ENCODE results near the gene DAO. TPM values are rescaled to one million over a fixed set of nuclear protein-coding genes. Genes with fewer than 3 reads are reported as not detected.
"Not testable (repeated sequence)": the region's sequence is repeated elsewhere in the genome, so short reads cannot be mapped to it uniquely, and the experiment has no call there.

Gene DAO
- total RNA-seq, 1 experiment from 2014 or later: not detected

DNA sequence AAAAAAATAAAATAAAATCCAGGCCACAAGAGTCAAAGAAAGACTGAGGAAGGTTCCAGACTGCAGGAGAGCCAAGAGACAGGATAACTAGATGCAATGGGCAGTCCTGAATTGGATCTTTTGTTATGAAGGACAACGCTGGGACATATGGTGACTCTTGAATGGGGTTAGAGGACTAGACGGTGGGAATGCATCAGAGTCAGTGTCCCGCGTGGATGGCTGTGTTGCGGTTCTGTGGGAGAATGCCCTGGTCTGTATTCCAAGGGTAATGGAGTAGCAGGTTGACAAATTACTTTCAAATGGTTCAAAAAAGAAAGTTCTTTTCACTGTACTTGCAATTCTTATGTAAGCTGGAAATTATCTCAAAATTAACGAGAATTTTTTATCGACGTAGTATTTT lies 42.7 kb upstream of the DAO start:
- Histone ChIP-seq H3K79me2 (ENCODE audit: low read length) (no peaks in the 10 kb centered on the region), H3K4me3 (ENCODE audit: low read length) (no peak overlapping the region), H3K9me2 (replicated peaks; ENCODE audit: insufficient read depth, low read length) (no peaks in the 10 kb centered on the region), H3K4me2 (ENCODE audit: low read depth, low read length, poor library complexity, severe bottlenecking) (no peak overlapping the region), H2AFZ (ENCODE audit: low read length) (no peak overlapping the region), H3K9me3 (ENCODE audit: low read length) (no peaks in the 10 kb centered on the region), H3K4me1 (ENCODE audit: low read length) (no peaks in the 10 kb centered on the region), H3K27ac (ENCODE audit: low read length) (no peak overlapping the region), H3K27me3 (ENCODE audit: low read length) (no peaks in the 10 kb centered on the region), H4K20me1 (ENCODE audit: insufficient read depth, low read depth, low read length) (no peaks in the 10 kb centered on the region), H3K36me3 (ENCODE audit: insufficient read depth, low read length) (no peaks in the 10 kb centered on the region), H3K9ac (ENCODE audit: low read length) (no peak overlapping the region)
- no peak for DNase-seq

DNA sequence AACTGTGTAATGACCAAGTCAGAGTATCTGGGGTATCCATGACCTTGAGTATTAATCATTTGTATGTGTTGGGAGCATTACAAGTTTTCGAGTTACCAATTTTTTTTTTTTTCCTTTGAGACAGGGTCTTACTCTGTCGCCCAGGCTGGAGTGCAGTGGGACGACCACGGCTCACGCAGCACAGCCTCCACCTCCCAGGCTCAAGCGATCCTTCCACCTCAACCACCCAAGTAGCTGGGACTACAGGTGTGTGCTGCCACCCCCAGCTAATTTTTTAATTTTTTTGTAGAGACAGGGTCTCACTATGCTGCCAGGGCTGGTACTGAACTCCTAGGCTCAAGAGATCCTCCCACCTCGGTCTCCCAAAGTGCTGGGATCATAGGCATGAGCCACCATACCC lies 42.2 kb upstream of the DAO start:
- Histone ChIP-seq H3K9me2 (replicated peaks; ENCODE audit: insufficient read depth, low read length) (no peaks in the 10 kb centered on the region), H3K27ac (ENCODE audit: low read length) (no peak overlapping the region), H3K4me3 (ENCODE audit: low read length) (no peak overlapping the region), H3K4me2 (ENCODE audit: low read depth, low read length, poor library complexity, severe bottlenecking) (no peak overlapping the region), H3K9me3 (ENCODE audit: low read length) (no peaks in the 10 kb centered on the region), H2AFZ (ENCODE audit: low read length) (no peak overlapping the region), H3K4me1 (ENCODE audit: low read length) (no peaks in the 10 kb centered on the region), H3K9ac (ENCODE audit: low read length) (no peak overlapping the region), H3K27me3 (ENCODE audit: low read length) (no peaks in the 10 kb centered on the region), H3K36me3 (ENCODE audit: insufficient read depth, low read length) (no peaks in the 10 kb centered on the region), H4K20me1 (ENCODE audit: insufficient read depth, low read depth, low read length) (no peaks in the 10 kb centered on the region), H3K79me2 (ENCODE audit: low read length) (no peaks in the 10 kb centered on the region)
- no peak for DNase-seq

DNA sequence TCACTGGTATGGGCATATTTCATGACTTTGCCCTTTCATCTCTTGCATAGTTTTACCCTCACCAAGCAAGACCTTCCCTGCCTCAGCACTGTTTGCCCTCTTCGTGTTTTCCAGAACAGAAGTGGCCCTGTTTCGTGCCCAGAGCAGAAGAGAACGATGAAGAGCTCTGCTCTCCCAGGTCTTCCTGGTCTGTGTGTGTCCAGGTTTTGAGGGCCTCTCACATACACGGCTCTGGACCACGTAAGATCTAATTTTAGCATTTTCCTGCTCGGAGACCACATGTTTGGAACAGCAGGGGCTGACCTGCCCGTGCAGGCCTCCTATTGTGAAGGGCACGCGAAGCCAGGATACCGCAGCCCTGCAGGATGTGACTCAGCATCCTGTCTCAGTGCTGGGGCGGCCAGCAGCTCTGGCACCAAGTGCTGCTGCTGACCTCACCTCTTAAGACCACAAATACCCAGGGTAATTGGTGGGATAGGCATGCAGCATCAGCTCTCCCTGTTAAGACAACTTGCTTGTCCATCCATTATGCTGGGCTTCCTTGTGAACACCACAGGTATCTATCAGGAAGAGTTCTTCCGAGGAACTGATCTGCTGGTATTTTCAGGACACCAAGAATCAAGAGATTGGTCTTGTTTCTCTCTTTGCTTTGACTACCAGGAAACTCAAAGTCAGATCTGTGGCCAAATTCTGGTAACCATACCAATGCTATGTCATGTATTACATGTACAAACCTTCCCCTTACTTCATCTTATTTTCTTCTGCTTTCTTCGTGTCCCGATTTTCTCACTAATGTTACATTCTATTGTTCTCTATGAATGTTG lies 41.5 kb upstream of the DAO start:
- Histone ChIP-seq H3K36me3 (ENCODE audit: insufficient read depth, low read length) (no peaks in the 10 kb centered on the region), H3K9me2 (replicated peaks; ENCODE audit: insufficient read depth, low read length) (no peaks in the 10 kb centered on the region), H3K27me3 (ENCODE audit: low read length) (no peaks in the 10 kb centered on the region), H3K4me2 (ENCODE audit: low read depth, low read length, poor library complexity, severe bottlenecking) (no peak overlapping the region), H3K9me3 (ENCODE audit: low read length) (no peaks in the 10 kb centered on the region), H3K9ac (ENCODE audit: low read length) (no peak overlapping the region), H3K27ac (ENCODE audit: low read length) (no peak overlapping the region), H4K20me1 (ENCODE audit: insufficient read depth, low read depth, low read length) (no peaks in the 10 kb centered on the region), H3K4me1 (ENCODE audit: low read length) (no peaks in the 10 kb centered on the region), H2AFZ (ENCODE audit: low read length) (no peak overlapping the region), H3K79me2 (ENCODE audit: low read length) (no peaks in the 10 kb centered on the region), H3K4me3 (ENCODE audit: low read length) (no peak overlapping the region)
- DNase-seq: no peak

DNA sequence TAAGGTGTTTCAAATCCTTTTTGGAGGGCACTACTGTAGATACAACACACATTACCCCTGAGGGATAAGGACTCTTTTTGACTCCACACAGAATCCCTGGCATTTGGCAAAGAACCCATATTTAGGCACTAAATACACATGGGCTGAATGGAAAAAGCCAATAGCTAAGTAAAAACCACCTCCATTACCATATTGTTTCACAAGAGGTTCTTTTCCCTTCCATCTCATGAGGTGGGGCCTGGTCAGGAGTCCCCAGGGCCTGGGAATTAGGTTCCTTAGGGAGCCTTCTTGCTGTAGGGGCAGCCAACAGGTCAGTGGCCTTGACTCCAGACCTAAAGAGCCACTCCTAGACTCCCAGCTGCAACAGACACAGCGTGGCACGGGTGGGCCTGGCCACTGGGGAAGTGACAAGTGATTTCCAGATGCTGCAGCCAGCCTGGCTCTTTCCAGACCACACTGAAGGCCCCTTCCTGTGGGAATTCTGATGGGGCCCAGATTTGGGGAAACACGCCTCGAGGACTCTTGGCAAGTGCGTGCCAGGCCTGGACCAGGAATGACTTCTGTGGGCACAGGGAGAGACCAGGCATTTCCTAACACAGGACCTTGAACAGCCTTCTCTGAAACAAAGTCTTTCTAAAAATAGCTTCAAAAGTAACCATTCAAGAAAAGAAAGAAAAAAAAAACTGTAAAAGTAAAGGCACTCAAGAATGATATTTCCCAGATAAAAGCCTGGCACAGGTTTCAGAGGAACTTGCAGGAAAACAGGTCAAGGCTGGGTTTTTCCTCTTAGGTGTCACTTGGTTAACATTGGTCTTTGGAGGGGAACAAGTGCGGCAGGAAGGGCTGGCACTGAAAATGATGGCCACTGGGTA lies 40.6 kb upstream of the DAO start:
- Histone ChIP-seq H3K4me2 (ENCODE audit: low read depth, low read length, poor library complexity, severe bottlenecking) (no peak overlapping the region), H4K20me1 (ENCODE audit: insufficient read depth, low read depth, low read length) (no peaks in the 10 kb centered on the region), H3K9ac (ENCODE audit: low read length) (no peak overlapping the region), H3K27ac (ENCODE audit: low read length) (no peak overlapping the region), H2AFZ (ENCODE audit: low read length) (no peak overlapping the region), H3K36me3 (ENCODE audit: insufficient read depth, low read length) (no peaks in the 10 kb centered on the region), H3K9me2 (replicated peaks; ENCODE audit: insufficient read depth, low read length) (no peaks in the 10 kb centered on the region), H3K4me3 (ENCODE audit: low read length) (no peak overlapping the region), H3K9me3 (ENCODE audit: low read length) (no peaks in the 10 kb centered on the region), H3K27me3 (ENCODE audit: low read length) (no peaks in the 10 kb centered on the region), H3K4me1 (ENCODE audit: low read length) (no peaks in the 10 kb centered on the region), H3K79me2 (ENCODE audit: low read length) (no peaks in the 10 kb centered on the region)
- no peak for DNase-seq

DNA sequence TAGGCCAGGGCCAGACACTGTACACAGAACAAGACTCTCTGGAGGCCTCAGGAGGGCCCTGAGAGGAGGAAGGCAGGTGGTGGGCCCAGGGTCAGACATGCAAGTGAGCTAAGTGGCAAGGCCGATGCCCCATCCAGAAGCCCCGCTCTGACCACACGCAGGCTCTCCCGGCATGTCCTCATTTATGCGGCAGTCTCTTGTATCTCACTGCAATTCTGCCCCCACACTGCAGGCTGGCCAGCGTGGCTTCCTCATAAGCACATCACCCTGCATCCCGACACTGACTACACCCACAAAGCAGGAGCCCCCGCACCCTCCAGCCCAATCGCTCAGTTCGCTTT lies 40.0 kb upstream of the DAO start:
- Histone ChIP-seq H3K36me3 (ENCODE audit: insufficient read depth, low read length) (no peaks in the 10 kb centered on the region), H3K9ac (ENCODE audit: low read length) (no peak overlapping the region), H3K4me1 (ENCODE audit: low read length) (no peaks in the 10 kb centered on the region), H2AFZ (ENCODE audit: low read length) (no peak overlapping the region), H3K4me2 (ENCODE audit: low read depth, low read length, poor library complexity, severe bottlenecking) (no peak overlapping the region), H3K9me3 (ENCODE audit: low read length) (no peaks in the 10 kb centered on the region), H3K27me3 (ENCODE audit: low read length) (no peaks in the 10 kb centered on the region), H3K79me2 (ENCODE audit: low read length) (no peaks in the 10 kb centered on the region), H3K4me3 (ENCODE audit: low read length) (no peak overlapping the region), H3K27ac (ENCODE audit: low read length) (no peak overlapping the region), H4K20me1 (ENCODE audit: insufficient read depth, low read depth, low read length) (no peaks in the 10 kb centered on the region), H3K9me2 (replicated peaks; ENCODE audit: insufficient read depth, low read length) (no peaks in the 10 kb centered on the region)
- DNase-seq: no peak

DNA sequence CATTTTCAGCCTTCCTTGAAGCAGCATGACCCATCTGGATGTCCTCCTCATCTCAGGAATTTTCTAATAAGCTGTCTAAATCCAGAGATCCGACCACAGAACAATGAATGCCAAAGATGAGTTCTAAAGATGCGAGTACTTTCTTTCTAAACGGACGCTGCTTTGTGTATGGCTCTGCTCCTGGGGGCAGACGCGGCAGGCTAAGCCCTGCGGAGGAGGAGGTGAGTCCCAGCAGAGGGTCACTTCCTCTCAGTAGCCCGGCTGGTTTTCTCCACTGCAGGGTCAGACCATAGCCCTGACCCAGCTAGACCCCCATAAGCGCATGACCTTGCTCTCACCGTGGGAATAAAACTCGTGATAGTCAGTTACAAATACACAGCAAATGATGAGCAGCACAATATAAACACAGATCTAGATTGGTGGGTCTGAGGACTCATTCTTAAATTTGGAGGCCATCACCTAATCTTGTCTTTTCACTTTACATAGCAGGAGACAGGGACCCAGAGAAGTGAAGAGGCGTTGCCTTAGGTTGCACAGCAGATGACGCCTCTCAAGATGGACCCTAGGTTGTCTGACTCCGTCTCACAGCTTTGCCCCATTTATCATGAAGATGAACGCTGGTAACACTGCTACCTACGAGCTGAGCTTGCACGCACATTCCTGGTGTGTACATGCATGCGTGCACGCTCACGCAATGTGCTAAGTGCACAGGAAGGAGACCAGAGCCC lies 39.1 kb upstream of the DAO start:
- no peaks in the 10 kb centered on the region for H4K20me1 ChIP-seq (ENCODE audit: insufficient read depth, low read depth, low read length)
- no peaks in the 10 kb centered on the region for H3K79me2 ChIP-seq (ENCODE audit: low read length)
- no peak overlapping the region for H3K27ac ChIP-seq (ENCODE audit: low read length)
- H3K9me3 ChIP-seq (ENCODE audit: low read length): no peaks in the 10 kb centered on the region
- H3K4me2 ChIP-seq (ENCODE audit: low read depth, low read length, poor library complexity, severe bottlenecking): no peak overlapping the region
- H2AFZ ChIP-seq (ENCODE audit: low read length): no peak overlapping the region
- H3K27me3 ChIP-seq (ENCODE audit: low read length): no peaks in the 10 kb centered on the region
- no peak overlapping the region for H3K4me3 ChIP-seq (ENCODE audit: low read length)
- DNase-seq: no peak
- no peaks in the 10 kb centered on the region for H3K4me1 ChIP-seq (ENCODE audit: low read length)
- H3K9me2 ChIP-seq (replicated peaks; ENCODE audit: insufficient read depth, low read length): no peaks in the 10 kb centered on the region
- no peak overlapping the region for H3K9ac ChIP-seq (ENCODE audit: low read length)
- no peaks in the 10 kb centered on the region for H3K36me3 ChIP-seq (ENCODE audit: insufficient read depth, low read length)

DNA sequence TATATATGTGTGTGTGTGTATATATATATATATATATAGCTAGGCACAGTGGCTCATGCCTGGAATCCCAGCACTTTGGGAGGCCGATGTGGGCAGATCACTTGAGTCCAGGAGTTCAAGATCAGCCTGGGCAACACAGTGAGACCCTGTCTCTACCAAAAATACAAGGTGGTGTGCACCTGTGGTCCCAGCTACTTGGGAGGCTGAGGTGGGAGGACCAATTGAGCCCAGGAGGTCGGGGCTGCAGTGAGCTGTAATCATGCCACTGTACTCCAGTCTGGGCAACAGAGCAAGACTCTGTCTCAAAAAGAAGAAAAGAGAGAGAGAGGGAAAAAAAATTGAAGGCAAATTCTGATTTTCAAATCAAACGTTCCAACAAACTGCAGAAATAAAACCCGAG lies 38.1 kb upstream of the DAO start:
- DNase-seq; H3K27me3 ChIP-seq (ENCODE audit: low read length); H3K36me3 ChIP-seq (ENCODE audit: insufficient read depth, low read length); H3K4me3 ChIP-seq (ENCODE audit: low read length); H3K4me1 ChIP-seq (ENCODE audit: low read length); H3K9me2 ChIP-seq (replicated peaks; ENCODE audit: insufficient read depth, low read length); H3K9ac ChIP-seq (ENCODE audit: low read length); H3K9me3 ChIP-seq (ENCODE audit: low read length); H2AFZ ChIP-seq (ENCODE audit: low read length); H3K4me2 ChIP-seq (ENCODE audit: low read depth, low read length, poor library complexity, severe bottlenecking); H3K27ac ChIP-seq (ENCODE audit: low read length); H3K79me2 ChIP-seq (ENCODE audit: low read length); H4K20me1 ChIP-seq (ENCODE audit: insufficient read depth, low read depth, low read length): not testable (repeated sequence)

DNA sequence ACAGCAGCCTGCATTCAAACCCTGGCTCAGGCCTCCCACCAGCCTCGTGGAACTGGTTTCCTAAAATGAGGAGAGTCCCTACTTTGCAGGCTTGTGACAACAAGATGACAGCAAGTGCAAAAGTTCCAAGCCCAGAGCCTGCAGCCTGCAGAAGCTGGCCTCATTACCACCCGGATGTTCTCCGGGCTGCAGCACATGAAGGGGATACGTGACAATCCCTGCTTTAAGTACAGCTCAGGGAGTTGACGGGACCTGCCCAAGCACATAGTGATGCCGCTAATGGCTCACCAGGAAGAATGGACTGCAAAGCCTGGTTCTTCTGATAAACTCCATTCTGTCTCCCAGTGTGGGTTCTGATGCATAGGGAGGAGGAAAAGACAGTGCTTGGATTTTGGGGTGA lies 37.5 kb upstream of the DAO start:
- Histone ChIP-seq H3K9me3 (ENCODE audit: low read length) (no peaks in the 10 kb centered on the region), H3K36me3 (ENCODE audit: insufficient read depth, low read length) (no peaks in the 10 kb centered on the region), H3K27ac (ENCODE audit: low read length) (no peak overlapping the region), H3K4me1 (ENCODE audit: low read length) (no peaks in the 10 kb centered on the region), H3K4me2 (ENCODE audit: low read depth, low read length, poor library complexity, severe bottlenecking) (no peak overlapping the region), H3K79me2 (ENCODE audit: low read length) (no peaks in the 10 kb centered on the region), H2AFZ (ENCODE audit: low read length) (no peak overlapping the region), H3K27me3 (ENCODE audit: low read length) (no peaks in the 10 kb centered on the region), H4K20me1 (ENCODE audit: insufficient read depth, low read depth, low read length) (no peaks in the 10 kb centered on the region), H3K9ac (ENCODE audit: low read length) (no peak overlapping the region), H3K9me2 (replicated peaks; ENCODE audit: insufficient read depth, low read length) (no peaks in the 10 kb centered on the region), H3K4me3 (ENCODE audit: low read length) (no peak overlapping the region)
- DNase-seq: no peak

Data from Karpas-422 (cell line).